Fibroblast of lung (primary cell): ENCODE results near the gene ITGB1.

ENCODE experiments used
- EZH2 ChIP-seq: IDR thresholded peaks from 2 replicates; pipeline ENCODE4 v1.5.1; 2012; ENCODE audit warnings: low read length, control low read depth, mild to moderate bottlenecking; ENCODE audit errors: missing control alignments
- TF ChIP-seq, protein P1 (sequence below), 2 donors: IDR thresholded peaks in 1 of 2; conservative IDR thresholded peaks in 1 of 2; 1 replicate in 1 of 2; 2 replicates in 1 of 2; pipeline ENCODE4 v1.5.1; 2011 to 2012; ENCODE audit warnings: low read length in 2 of 2, control low read depth in 1 of 2, inconsistent platforms in 1 of 2, low read depth in 1 of 2, mild to moderate bottlenecking in 1 of 2

- TF ChIP-seq EZH2, result no peak
- TF ChIP-seq, protein P1, sequence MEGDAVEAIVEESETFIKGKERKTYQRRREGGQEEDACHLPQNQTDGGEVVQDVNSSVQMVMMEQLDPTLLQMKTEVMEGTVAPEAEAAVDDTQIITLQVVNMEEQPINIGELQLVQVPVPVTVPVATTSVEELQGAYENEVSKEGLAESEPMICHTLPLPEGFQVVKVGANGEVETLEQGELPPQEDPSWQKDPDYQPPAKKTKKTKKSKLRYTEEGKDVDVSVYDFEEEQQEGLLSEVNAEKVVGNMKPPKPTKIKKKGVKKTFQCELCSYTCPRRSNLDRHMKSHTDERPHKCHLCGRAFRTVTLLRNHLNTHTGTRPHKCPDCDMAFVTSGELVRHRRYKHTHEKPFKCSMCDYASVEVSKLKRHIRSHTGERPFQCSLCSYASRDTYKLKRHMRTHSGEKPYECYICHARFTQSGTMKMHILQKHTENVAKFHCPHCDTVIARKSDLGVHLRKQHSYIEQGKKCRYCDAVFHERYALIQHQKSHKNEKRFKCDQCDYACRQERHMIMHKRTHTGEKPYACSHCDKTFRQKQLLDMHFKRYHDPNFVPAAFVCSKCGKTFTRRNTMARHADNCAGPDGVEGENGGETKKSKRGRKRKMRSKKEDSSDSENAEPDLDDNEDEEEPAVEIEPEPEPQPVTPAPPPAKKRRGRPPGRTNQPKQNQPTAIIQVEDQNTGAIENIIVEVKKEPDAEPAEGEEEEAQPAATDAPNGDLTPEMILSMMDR (conservative IDR thresholded peaks at IDR 0.05 in 1 of 2, IDR thresholded peaks at IDR 0.05 in 1 of 2; ENCODE audit: low read depth in 1 of 2, low read length in 2 of 2), result peak in 1 of 2 donors; percentile 20
Measured at GRCh38 chr10:32961895-32962369, 3.9 kb upstream of the ITGB1 start.
